Cardiac muscle cell (in vitro differentiated cells and primary cell): ENCODE measurements around the gene TAOK2. TPM values are rescaled to one million over a fixed set of nuclear protein-coding genes. Genes with fewer than 3 reads are reported as not detected.

Experiments
- DNase-seq, 2 donors: peaks; one replicate each; pipeline versions ENCODE4 v3.0.0 to v3.0.0-alpha.2; 2010 to 2017; ENCODE audit warnings: low read depth in 1 of 2, low spot score in 1 of 2
- H3K27ac ChIP-seq: fragments of 200-600 bp; sonication (generic); 2 replicates; pipeline ENCODE4 v1.5.1; 2016
- H3K27me3 ChIP-seq: fragments of 200-600 bp; sonication (generic); 2 replicates; pipeline ENCODE4 v1.6.0; 2016; ENCODE audit warnings: control low read depth
- H3K36me3 ChIP-seq: fragments of 200-600 bp; sonication (generic); 2 replicates; pipeline ENCODE4 v1.5.1; 2016; ENCODE audit warnings: control low read depth
- H3K4me1 ChIP-seq: fragments of 200-600 bp; sonication (generic); 2 replicates; pipeline ENCODE4 v1.8.1; 2017; ENCODE audit warnings: low read depth, mild to moderate bottlenecking, mixed run types
- H3K4me3 ChIP-seq: fragments of 200-600 bp; sonication (generic); 2 replicates; pipeline ENCODE4 v1.5.1; 2016; ENCODE audit warnings: mild to moderate bottlenecking
- H3K9me3 ChIP-seq: fragments of 200-600 bp; sonication (generic); 2 replicates; pipeline ENCODE4 v1.5.1; 2017; ENCODE audit warnings: low read depth, mild to moderate bottlenecking, control low read depth
- CTCF ChIP-seq: IDR thresholded peaks from 2 replicates; pipeline ENCODE4 v1.5.1; 2012; ENCODE audit warnings: low read depth, mild to moderate bottlenecking, low read length
- polyA plus RNA-seq: library from polyadenylated mRNA; unstranded; fragments of >200 nt; fragmentation: Nextera tagmentation; extraction: Ambion mirVana; gene quantifications from 2 replicates; pipeline ENCODE4 v1.2.1, GENCODE V29; 2016
- total RNA-seq: library from RNA; depleted of rRNA; stranded (reverse); fragments of >200 nt; gene quantifications from 2 replicates; pipeline ENCODE4 v1.2.3, GENCODE V29; 2016

TAOK2 gene
- total and polyA plus RNA-seq, 2 experiments from 2014 or later: 25.8 to 70.9 TPM

DNA sequence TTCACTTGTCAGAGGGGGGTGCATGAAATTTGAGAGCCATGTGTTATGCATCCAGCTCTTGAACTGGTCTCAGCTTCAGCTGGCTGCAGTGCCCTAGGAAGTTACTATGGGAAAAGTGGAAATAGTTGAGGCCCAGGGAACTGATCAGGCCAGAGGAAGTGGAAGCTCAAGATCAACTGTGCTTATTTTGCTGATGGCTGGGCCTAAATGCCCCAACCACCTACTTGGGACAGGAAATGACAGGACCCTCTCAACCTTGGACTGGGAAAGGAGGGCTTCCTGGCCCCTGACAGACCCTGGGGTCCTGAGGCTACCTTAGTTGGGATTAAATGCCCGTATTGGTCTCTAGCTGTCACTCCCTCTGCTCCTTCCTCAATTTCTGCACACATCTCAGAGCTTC is 1.2 kb upstream of the TAOK2 start:
- Histone ChIP-seq H3K27me3 (no peaks in the 10 kb centered on the region), H3K4me3 (no peak overlapping the region), H3K4me1 (peaks cover 17% of the 10 kb centered on the region), H3K27ac (no peak overlapping the region), H3K36me3 (peaks cover 13% of the 10 kb centered on the region), H3K9me3 (no peaks in the 10 kb centered on the region)
- no peak for TF ChIP-seq CTCF
- no peak for DNase-seq

DNA sequence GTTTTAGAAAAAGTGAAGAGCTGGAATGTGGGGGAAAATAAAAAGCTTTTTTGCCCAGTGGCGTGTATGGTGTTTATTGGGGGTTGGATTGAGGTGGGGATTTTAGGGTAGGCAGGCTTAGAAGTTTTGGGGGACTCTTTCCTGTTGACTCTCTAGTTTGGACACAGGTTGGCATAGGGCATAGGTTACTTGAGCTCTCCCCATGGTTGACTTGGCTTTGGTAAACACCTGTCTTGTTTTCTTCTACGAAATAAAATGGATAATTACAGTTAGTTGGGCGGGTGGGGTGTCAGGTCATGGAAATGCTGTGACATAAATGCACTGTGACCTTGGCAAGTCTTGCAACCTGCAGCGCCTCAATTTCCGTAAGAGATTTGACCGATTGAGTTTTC is 680 bp upstream of the TAOK2 start:
- H3K9me3 ChIP-seq: no peaks in the 10 kb centered on the region
- H3K4me3 ChIP-seq: no peak overlapping the region
- H3K36me3 ChIP-seq: peaks cover 12% of the 10 kb centered on the region
- no peak for DNase-seq
- no peak overlapping the region for H3K27ac ChIP-seq
- no peaks in the 10 kb centered on the region for H3K27me3 ChIP-seq
- H3K4me1 ChIP-seq: peaks cover 17% of the 10 kb centered on the region
- TF ChIP-seq CTCF: no peak

GRCh38 chr16:29974291-29975133 is 844 bp downstream of the TAOK2 start:
- H3K27ac ChIP-seq: peak overlapping the region; percentile 69

DNA sequence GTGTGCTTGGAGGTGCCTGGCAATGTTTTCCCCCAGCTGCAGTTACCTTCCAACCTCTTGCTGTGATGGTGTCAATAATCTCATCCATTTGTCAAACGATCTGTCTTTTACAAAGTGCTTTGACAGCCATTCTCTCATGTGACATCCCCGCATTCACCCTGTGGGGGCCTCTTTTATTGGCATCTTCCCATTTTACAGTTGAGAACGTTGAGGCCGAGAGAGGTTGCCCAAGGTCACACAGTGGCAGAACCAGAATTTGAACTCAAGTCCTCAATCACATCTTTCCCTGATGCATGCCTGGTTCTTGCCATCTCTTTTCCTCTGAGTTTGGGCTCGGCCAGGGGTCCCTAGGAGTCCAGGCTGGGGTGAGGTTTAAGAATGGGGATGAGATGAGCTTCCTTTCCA is 1.5 kb downstream of the TAOK2 start:
- Histone ChIP-seq H3K27me3 (no peaks in the 10 kb centered on the region), H3K9me3 (no peaks in the 10 kb centered on the region), H3K4me3 (peak overlapping the region; percentile 64), H3K36me3 (peaks cover 13% of the 10 kb centered on the region), H3K27ac (no peak overlapping the region), H3K4me1 (peaks cover 17% of the 10 kb centered on the region)
- no peak for DNase-seq
- TF ChIP-seq CTCF: no peak

More at GRCh38 chr16:29974291-29975133, 844 bp downstream of the TAOK2 start:
- no peak for TF ChIP-seq CTCF
- peaks cover 17% of the 10 kb centered on the region for H3K4me1 ChIP-seq
- DNase-seq: peak; percentile 30 to 35
- no peaks in the 10 kb centered on the region for H3K27me3 ChIP-seq
- H3K4me3 ChIP-seq: peak overlapping the region; percentile 64
- H3K36me3 ChIP-seq: peaks cover 9% of the 10 kb centered on the region
- no peaks in the 10 kb centered on the region for H3K9me3 ChIP-seq

DNA sequence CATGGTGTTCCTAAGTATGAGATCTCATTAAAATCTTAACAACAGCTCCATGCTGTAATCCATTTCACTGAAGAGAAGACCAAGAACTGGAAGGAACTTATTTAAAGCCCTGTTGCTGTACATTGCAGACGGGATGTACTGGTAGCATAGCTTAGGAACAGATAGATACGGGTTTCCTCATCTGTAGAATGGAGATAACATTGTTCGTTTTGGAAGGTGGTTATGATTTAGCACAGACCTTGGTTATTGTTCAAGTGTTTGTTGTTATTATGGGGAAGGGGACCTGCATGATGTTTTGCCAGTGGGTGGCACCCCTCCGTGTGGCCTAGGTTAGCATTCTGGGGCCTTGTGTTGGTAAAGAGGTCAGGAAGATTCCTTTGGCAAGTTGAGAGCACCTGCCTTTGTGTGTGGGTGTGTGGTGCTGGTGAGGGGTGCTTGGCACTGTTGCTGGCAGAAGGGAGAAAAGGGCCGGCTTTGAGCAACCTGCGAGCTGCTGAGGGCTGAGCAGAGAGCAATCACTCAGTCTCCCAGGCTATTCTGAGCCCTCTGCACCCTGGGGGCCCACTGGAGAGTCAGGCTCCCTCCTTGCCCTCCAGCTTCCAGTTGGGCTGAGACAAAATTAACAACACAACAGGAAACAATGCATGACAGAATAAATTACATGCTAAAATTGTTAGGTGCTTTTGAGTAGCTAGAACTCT is 2.3 kb downstream of the TAOK2 start:
- H3K27me3 ChIP-seq: no peaks in the 10 kb centered on the region
- H3K4me3 ChIP-seq: no peak overlapping the region
- H3K27ac ChIP-seq: peak overlapping the region; percentile 74
- H3K9me3 ChIP-seq: no peaks in the 10 kb centered on the region
- TF ChIP-seq CTCF: no peak
- peak in 1 of 2 donors; percentile 34 for DNase-seq
- H3K4me1 ChIP-seq: peaks cover 17% of the 10 kb centered on the region
- H3K36me3 ChIP-seq: peaks cover 20% of the 10 kb centered on the region
